WTC11 (cell line): ENCODE results near the gene WDPCP. TPM values are rescaled to one million over a fixed set of nuclear protein-coding genes. Genes with fewer than 3 reads are reported as not detected.

Experiments used
- ATAC-seq: fragments of 200-7000 bp; cut with Tn5 transposase; 2 replicates; pipeline ENCODE4 v1.10.0; 2021; ENCODE audit warnings: mild to moderate bottlenecking, moderate library complexity
- CTCF ChIA-PET: fragments of 300-600 bp; sonication (Branson Sonifier 250); formaldehyde crosslinking; loops from one replicate; lab custom pipeline; 2021; ENCODE audit warnings: antibody characterized with exemption; lab: Charles Lee
- POLR2A ChIA-PET: fragments of 350-600 bp; sonication (Branson Sonifier 250); formaldehyde crosslinking; loops from one replicate; lab custom pipeline; 2021; ENCODE audit warnings: antibody characterized with exemption; lab: Charles Lee
- DNase-seq: peaks from one replicate; pipeline ENCODE4 v3.0.0; 2021; ENCODE audit warnings: low spot score
- H3K27ac Mint-ChIP-seq: 2 replicates; pipeline ENCODE4 v1.8.0; 2021; ENCODE audit warnings: mixed read lengths
- H3K27me3 Mint-ChIP-seq: 2 replicates; pipeline ENCODE4 v1.8.0; 2021; ENCODE audit warnings: low read depth, mild to moderate bottlenecking, moderate library complexity, mixed read lengths
- H3K36me3 Mint-ChIP-seq: 2 replicates; pipeline ENCODE4 v1.8.0; 2021; ENCODE audit warnings: mixed read lengths
- H3K4me1 Mint-ChIP-seq: 2 replicates; pipeline ENCODE4 v1.8.0; 2022; ENCODE audit warnings: mixed read lengths
- H3K4me3 Mint-ChIP-seq: 2 replicates; pipeline ENCODE4 v1.8.0; 2021; ENCODE audit warnings: mild to moderate bottlenecking, moderate library complexity, mixed read lengths
- H3K9me3 Mint-ChIP-seq: 2 replicates; pipeline ENCODE4 v1.8.0; 2021; ENCODE audit warnings: mixed read lengths
- AR ChIP-seq: fragments of 250-450 bp; sonication (Bioruptor Pico); IDR thresholded peaks from 2 replicates; pipeline ENCODE4 v1.9.0; 2021; ENCODE audit warnings: mild to moderate bottlenecking
- E2F5 ChIP-seq: sonication (generic); formaldehyde crosslinking; IDR thresholded peaks from 2 replicates; pipeline ENCODE4 v1.8.1; 2022; ENCODE audit warnings: mild to moderate bottlenecking, moderate library complexity, missing genetic modification reagents
- ELF4 ChIP-seq: sonication (generic); formaldehyde crosslinking; IDR thresholded peaks from 2 replicates; pipeline ENCODE4 v1.8.1; 2022; ENCODE audit warnings: low read depth, mild to moderate bottlenecking, moderate library complexity, missing genetic modification reagents
- ETV6 ChIP-seq: sonication (generic); formaldehyde crosslinking; IDR thresholded peaks from 2 replicates; pipeline ENCODE4 v1.8.1; 2022; ENCODE audit warnings: mild to moderate bottlenecking, missing genetic modification reagents
- FOXJ3 ChIP-seq: sonication (generic); formaldehyde crosslinking; IDR thresholded peaks from 2 replicates; pipeline ENCODE4 v1.9.0; 2021; ENCODE audit warnings: missing genetic modification reagents, mild to moderate bottlenecking, borderline replicate concordance
- FOXK1 ChIP-seq: sonication (generic); formaldehyde crosslinking; IDR thresholded peaks from 2 replicates; pipeline ENCODE4 v1.8.0; 2022; ENCODE audit warnings: mild to moderate bottlenecking, moderate library complexity, missing genetic modification reagents
- GTF2I ChIP-seq: fragments of 250-450 bp; sonication (Bioruptor Pico); conservative IDR thresholded peaks from 2 replicates; pipeline ENCODE4 v1.4.0; 2021; ENCODE audit warnings: mild to moderate bottlenecking
- JUN ChIP-seq: sonication (generic); formaldehyde crosslinking; IDR thresholded peaks from 2 replicates; pipeline ENCODE4 v1.8.0; 2023; ENCODE audit warnings: mild to moderate bottlenecking, missing genetic modification reagents
- NR3C1 ChIP-seq: sonication (generic); formaldehyde crosslinking; conservative IDR thresholded peaks from 2 replicates; pipeline ENCODE4 v1.8.1; 2023; ENCODE audit warnings: low read depth, mild to moderate bottlenecking, missing genetic modification reagents
- PRRX2 ChIP-seq: fragments of 250-450 bp; sonication (Bioruptor Pico); IDR thresholded peaks from 2 replicates; pipeline ENCODE4 v1.8.0; 2021; ENCODE audit warnings: mild to moderate bottlenecking
- SOX15 ChIP-seq: fragments of 250-450 bp; sonication (Bioruptor Pico); IDR thresholded peaks from 2 replicates; pipeline ENCODE4 v1.9.0; 2021; ENCODE audit warnings: mild to moderate bottlenecking
- TEAD4 ChIP-seq: sonication (generic); formaldehyde crosslinking; IDR thresholded peaks from 2 replicates; pipeline ENCODE4 v1.8.0; 2022; ENCODE audit warnings: mild to moderate bottlenecking, missing genetic modification reagents
- ZNF138 ChIP-seq: sonication (generic); formaldehyde crosslinking; conservative IDR thresholded peaks from 2 replicates; pipeline ENCODE4 v1.8.1; 2022; ENCODE audit warnings: mild to moderate bottlenecking, moderate library complexity, missing genetic modification reagents
- ZNF219 ChIP-seq: sonication (generic); formaldehyde crosslinking; IDR thresholded peaks from 2 replicates; pipeline ENCODE4 v1.8.0; 2023; ENCODE audit warnings: missing genetic modification reagents, mild to moderate bottlenecking, borderline replicate concordance
- ZNF263 ChIP-seq: sonication (generic); formaldehyde crosslinking; IDR thresholded peaks from 2 replicates; pipeline ENCODE4 v1.8.1; 2022; ENCODE audit warnings: low read depth, mild to moderate bottlenecking, moderate library complexity, missing genetic modification reagents
- ZNF317 ChIP-seq: sonication (generic); formaldehyde crosslinking; IDR thresholded peaks from 2 replicates; pipeline ENCODE4 v1.8.1; 2023; ENCODE audit warnings: low read depth, mild to moderate bottlenecking, moderate library complexity, missing genetic modification reagents, borderline replicate concordance
- total RNA-seq: library from RNA; stranded (reverse); gene quantifications from 3 replicates; pipeline ENCODE4 v1.2.3, GENCODE V29; 2021
- TF ChIP-seq, protein P1 (sequence below): fragments of 250-450 bp; sonication (Bioruptor Pico); IDR thresholded peaks from 2 replicates; pipeline ENCODE4 v1.9.0; 2021; ENCODE audit warnings: mild to moderate bottlenecking
- TF ChIP-seq, protein P2 (sequence below): sonication (generic); formaldehyde crosslinking; IDR thresholded peaks from 2 replicates; pipeline ENCODE4 v1.8.0; 2022; ENCODE audit warnings: mild to moderate bottlenecking, missing genetic modification reagents
- TF ChIP-seq, protein P3 (sequence below): fragments of 250-450 bp; sonication (Bioruptor Pico); conservative IDR thresholded peaks from 2 replicates; pipeline ENCODE4 v1.9.0; 2021; ENCODE audit warnings: mild to moderate bottlenecking
- TF ChIP-seq, protein P4 (sequence below): fragments of 200-600 bp; IDR thresholded peaks from 2 replicates; pipeline ENCODE4 v1.8.0; 2022; ENCODE audit warnings: antibody characterized with exemption
- TF ChIP-seq, protein P5 (sequence below): sonication (generic); formaldehyde crosslinking; IDR thresholded peaks from 2 replicates; pipeline ENCODE4 v1.8.1; 2023; ENCODE audit warnings: mild to moderate bottlenecking, missing genetic modification reagents
- TF ChIP-seq, protein P6 (sequence below): sonication (generic); formaldehyde crosslinking; IDR thresholded peaks from 2 replicates; pipeline ENCODE4 v1.8.1; 2023; ENCODE audit warnings: mild to moderate bottlenecking, missing genetic modification reagents, moderate library complexity

The WDPCP gene
- total RNA-seq, 1 experiment from 2014 or later = 10.9 TPM

GRCh38 chr2:63537306-63537705 is 51.0 kb downstream of the WDPCP start:
- POLR2A ChIA-PET = interaction anchor here (0.6 kb wide), 1 partner anchor 140 kb away, joined by 3 read pairs; no protein-coding TSS in a partner anchor
- peaks cover 21% of the 10 kb centered on the region for H3K36me3 Mint-ChIP-seq
- H3K9me3 Mint-ChIP-seq = peaks cover 31% of the 10 kb centered on the region
- TF ChIP-seq, protein P1, sequence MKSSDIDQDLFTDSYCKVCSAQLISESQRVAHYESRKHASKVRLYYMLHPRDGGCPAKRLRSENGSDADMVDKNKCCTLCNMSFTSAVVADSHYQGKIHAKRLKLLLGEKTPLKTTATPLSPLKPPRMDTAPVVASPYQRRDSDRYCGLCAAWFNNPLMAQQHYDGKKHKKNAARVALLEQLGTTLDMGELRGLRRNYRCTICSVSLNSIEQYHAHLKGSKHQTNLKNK (CRISPR knock-in tag) = no peak
- TF ChIP-seq GTF2I (CRISPR knock-in tag) (no peak), NR3C1 (CRISPR knock-in tag) (no peak), TEAD4 (CRISPR knock-in tag) (no peak), ZNF263 (no peak)
- TF ChIP-seq, protein P2, sequence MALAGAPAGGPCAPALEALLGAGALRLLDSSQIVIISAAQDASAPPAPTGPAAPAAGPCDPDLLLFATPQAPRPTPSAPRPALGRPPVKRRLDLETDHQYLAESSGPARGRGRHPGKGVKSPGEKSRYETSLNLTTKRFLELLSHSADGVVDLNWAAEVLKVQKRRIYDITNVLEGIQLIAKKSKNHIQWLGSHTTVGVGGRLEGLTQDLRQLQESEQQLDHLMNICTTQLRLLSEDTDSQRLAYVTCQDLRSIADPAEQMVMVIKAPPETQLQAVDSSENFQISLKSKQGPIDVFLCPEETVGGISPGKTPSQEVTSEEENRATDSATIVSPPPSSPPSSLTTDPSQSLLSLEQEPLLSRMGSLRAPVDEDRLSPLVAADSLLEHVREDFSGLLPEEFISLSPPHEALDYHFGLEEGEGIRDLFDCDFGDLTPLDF (CRISPR knock-in tag) = no peak
- TF ChIP-seq, protein P3, sequence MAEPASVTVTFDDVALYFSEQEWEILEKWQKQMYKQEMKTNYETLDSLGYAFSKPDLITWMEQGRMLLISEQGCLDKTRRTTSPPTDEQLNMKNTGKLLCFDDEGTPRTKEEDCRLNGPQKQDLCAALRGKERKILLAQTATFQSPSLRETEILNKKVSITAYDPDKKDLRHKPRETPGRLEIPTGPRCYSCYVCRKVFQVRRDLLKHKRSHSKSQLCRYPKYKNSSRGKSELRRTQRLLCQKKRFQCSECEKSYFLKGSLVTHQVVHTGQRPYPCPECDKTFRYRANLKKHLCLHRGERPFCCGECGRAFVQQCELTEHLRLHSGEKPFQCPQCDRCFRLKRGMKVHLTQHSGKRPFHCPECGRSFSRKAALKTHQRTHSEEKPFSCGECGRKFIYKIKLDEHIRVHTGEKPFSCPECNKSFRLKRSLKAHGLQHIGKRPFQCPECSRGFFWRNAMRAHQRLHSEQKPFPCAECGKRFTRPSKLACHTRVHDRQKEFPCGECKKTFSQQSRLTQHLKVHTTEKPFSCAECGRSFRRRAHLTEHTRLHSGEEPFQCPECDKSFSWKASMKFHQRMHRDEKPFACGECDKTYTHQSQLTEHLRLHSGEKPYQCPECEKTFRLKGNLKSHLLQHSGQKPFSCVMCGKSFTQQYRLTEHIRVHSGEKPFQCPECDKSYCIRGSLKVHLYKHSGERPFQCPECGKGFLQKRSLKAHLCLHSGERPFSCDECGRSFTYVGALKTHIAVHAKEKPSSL = no peak
- TF ChIP-seq, protein P4, sequence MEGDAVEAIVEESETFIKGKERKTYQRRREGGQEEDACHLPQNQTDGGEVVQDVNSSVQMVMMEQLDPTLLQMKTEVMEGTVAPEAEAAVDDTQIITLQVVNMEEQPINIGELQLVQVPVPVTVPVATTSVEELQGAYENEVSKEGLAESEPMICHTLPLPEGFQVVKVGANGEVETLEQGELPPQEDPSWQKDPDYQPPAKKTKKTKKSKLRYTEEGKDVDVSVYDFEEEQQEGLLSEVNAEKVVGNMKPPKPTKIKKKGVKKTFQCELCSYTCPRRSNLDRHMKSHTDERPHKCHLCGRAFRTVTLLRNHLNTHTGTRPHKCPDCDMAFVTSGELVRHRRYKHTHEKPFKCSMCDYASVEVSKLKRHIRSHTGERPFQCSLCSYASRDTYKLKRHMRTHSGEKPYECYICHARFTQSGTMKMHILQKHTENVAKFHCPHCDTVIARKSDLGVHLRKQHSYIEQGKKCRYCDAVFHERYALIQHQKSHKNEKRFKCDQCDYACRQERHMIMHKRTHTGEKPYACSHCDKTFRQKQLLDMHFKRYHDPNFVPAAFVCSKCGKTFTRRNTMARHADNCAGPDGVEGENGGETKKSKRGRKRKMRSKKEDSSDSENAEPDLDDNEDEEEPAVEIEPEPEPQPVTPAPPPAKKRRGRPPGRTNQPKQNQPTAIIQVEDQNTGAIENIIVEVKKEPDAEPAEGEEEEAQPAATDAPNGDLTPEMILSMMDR = no peak
- H3K27ac Mint-ChIP-seq = no peak overlapping the region
- no peak for ATAC-seq
- H3K4me3 Mint-ChIP-seq = no peak overlapping the region
- CTCF ChIA-PET = interaction anchor here (0.6 kb wide), 1 partner anchor 1588 kb away, joined by 4 read pairs; no protein-coding TSS in a partner anchor
- no peaks in the 10 kb centered on the region for H3K27me3 Mint-ChIP-seq
- no peak for DNase-seq
- no peaks in the 10 kb centered on the region for H3K4me1 Mint-ChIP-seq

DNA sequence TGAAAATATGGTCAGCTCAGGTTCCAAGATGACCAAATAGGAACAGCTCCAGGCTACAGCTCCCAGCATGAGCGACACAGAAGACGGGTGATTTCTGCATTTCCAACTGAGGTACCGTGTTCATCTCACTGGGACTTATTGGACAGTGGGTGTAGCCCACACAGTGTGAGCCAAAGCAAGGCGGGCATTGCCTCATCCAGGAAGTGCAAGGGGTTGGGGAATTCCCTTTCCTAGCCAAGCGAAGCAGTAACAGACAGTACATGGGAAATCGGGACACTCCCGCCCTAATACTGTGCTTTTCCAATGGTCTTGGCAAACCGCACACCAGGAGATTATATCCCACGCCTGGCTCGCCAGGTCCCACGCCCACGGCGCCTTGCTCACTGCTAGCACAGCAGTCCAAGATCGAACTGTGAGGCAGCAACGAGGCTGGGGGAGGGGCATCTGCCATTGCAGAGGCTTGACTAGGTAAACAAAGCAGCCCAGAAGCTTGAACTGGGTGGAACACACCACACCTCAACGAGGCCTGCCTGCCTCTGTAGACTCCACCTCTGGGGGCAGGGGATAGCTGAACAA is 57.5 kb downstream of the WDPCP start:
- Mint-ChIP-seq H3K4me1 (no peaks in the 10 kb centered on the region), H3K27ac (no peak overlapping the region), H3K36me3 (peaks cover 48% of the 10 kb centered on the region), H3K27me3 (no peaks in the 10 kb centered on the region; the same call in 1 of the 2 replicates), H3K9me3 (peaks cover 54% of the 10 kb centered on the region), H3K4me3 (no peak overlapping the region)
- no peak for DNase-seq
- ChIA-PET CTCF (no interaction called here), POLR2A (no interaction called here)
- ATAC-seq = no peak
- TF ChIP-seq ZNF138 (CRISPR knock-in tag) = no peak
- TF ChIP-seq TEAD4 (CRISPR knock-in tag) = no peak
- TF ChIP-seq NR3C1 (CRISPR knock-in tag) = no peak
- no peak for TF ChIP-seq ZNF317 (CRISPR knock-in tag)
- TF ChIP-seq FOXK1 (CRISPR knock-in tag) = no peak
- TF ChIP-seq FOXJ3 = no peak
- TF ChIP-seq SOX15 (CRISPR knock-in tag) = no peak
- TF ChIP-seq ZNF219 = no peak
- TF ChIP-seq JUN = no peak
- no peak for TF ChIP-seq E2F5 (CRISPR knock-in tag)
- TF ChIP-seq AR (CRISPR knock-in tag) = no peak
- no peak for TF ChIP-seq ETV6
- TF ChIP-seq, protein P2 (CRISPR knock-in tag) = no peak
- TF ChIP-seq PRRX2 (CRISPR knock-in tag) = no peak
- TF ChIP-seq, protein P5, sequence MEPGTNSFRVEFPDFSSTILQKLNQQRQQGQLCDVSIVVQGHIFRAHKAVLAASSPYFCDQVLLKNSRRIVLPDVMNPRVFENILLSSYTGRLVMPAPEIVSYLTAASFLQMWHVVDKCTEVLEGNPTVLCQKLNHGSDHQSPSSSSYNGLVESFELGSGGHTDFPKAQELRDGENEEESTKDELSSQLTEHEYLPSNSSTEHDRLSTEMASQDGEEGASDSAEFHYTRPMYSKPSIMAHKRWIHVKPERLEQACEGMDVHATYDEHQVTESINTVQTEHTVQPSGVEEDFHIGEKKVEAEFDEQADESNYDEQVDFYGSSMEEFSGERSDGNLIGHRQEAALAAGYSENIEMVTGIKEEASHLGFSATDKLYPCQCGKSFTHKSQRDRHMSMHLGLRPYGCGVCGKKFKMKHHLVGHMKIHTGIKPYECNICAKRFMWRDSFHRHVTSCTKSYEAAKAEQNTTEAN (CRISPR knock-in tag) = no peak
- TF ChIP-seq, protein P6, sequence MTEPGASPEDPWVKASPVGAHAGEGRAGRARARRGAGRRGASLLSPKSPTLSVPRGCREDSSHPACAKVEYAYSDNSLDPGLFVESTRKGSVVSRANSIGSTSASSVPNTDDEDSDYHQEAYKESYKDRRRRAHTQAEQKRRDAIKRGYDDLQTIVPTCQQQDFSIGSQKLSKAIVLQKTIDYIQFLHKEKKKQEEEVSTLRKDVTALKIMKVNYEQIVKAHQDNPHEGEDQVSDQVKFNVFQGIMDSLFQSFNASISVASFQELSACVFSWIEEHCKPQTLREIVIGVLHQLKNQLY (CRISPR knock-in tag) = no peak
- no peak for TF ChIP-seq ELF4 (CRISPR knock-in tag)
